WI38 (cell line): ENCODE measurements around the gene C1orf159.

Experiments
- H3K4me3 ChIP-seq: 2 replicates; pipeline ENCODE4 v1.5.1; 2011; ENCODE audit warnings: low read depth, mild to moderate bottlenecking, control low read depth, low read length
- CTCF ChIP-seq: IDR thresholded peaks from 2 replicates; pipeline ENCODE4 v1.5.1; 2012; ENCODE audit warnings: low read depth, mild to moderate bottlenecking, control low read depth, low read length

Gene C1orf159

GRCh38 chr1:1047407-1047806, 68.5 kb downstream of the C1orf159 start:
- H3K4me3 ChIP-seq: no peak overlapping the region
- TF ChIP-seq CTCF: no peak

- no peak overlapping the region for H3K4me3 ChIP-seq
- no peak for TF ChIP-seq CTCF
Measured at GRCh38 chr1:1046767-1047166, 69.1 kb downstream of the C1orf159 start.

- TF ChIP-seq CTCF: no peak
- no peak overlapping the region for H3K4me3 ChIP-seq
Measured at GRCh38 chr1:1046243-1046642, 69.6 kb downstream of the C1orf159 start.

GRCh38 chr1:1045129-1045528, 70.8 kb downstream of the C1orf159 start:
- no peak for TF ChIP-seq CTCF
- no peak overlapping the region for H3K4me3 ChIP-seq

GRCh38 chr1:1044455-1045078, 71.3 kb downstream of the C1orf159 start:
- no peak for TF ChIP-seq CTCF
- no peak overlapping the region for H3K4me3 ChIP-seq

GRCh38 chr1:1043921-1044320, 72.0 kb downstream of the C1orf159 start:
- no peak overlapping the region for H3K4me3 ChIP-seq
- no peak for TF ChIP-seq CTCF

- no peak for TF ChIP-seq CTCF
Measured at GRCh38 chr1:1043411-1043810, 72.5 kb downstream of the C1orf159 start.

More at GRCh38 chr1:1043411-1043810, 72.5 kb downstream of the C1orf159 start:
- no peak overlapping the region for H3K4me3 ChIP-seq
